Chondrocyte (in vitro differentiated cells): ENCODE measurements around the gene CEP97. TPM values are rescaled to one million over a fixed set of nuclear protein-coding genes. Genes with fewer than 3 reads are reported as not detected.

Experiments used
- DNase-seq: peaks from one replicate; pipeline ENCODE4 v3.0.0; 2021; ENCODE audit warnings: mixed read lengths, low spot score
- H3K27ac Mint-ChIP-seq: one replicate; pipeline ENCODE4 v1.8.0; 2021; ENCODE audit warnings: mild to moderate bottlenecking, moderate library complexity, mixed read lengths; ENCODE audit not compliant: unreplicated experiment
- H3K27me3 Mint-ChIP-seq: 2 replicates; pipeline ENCODE4 v1.8.0; 2021; ENCODE audit warnings: low read depth, mixed read lengths
- H3K36me3 Mint-ChIP-seq: 2 replicates; pipeline ENCODE4 v1.8.0; 2021; ENCODE audit warnings: low read depth, mixed read lengths
- H3K4me1 Mint-ChIP-seq: 2 replicates; pipeline ENCODE4 v1.8.0; 2021; ENCODE audit warnings: low read depth, mild to moderate bottlenecking, mixed read lengths
- H3K4me3 Mint-ChIP-seq: one replicate; pipeline ENCODE4 v1.8.0; 2021; ENCODE audit warnings: mild to moderate bottlenecking, moderate library complexity, mixed read lengths; ENCODE audit not compliant: unreplicated experiment
- H3K9me3 Mint-ChIP-seq: 2 replicates; pipeline ENCODE4 v1.8.0; 2021; ENCODE audit warnings: low read depth, mixed read lengths
- CTCF ChIP-seq: fragments of 200-600 bp; sonication (generic); IDR thresholded peaks from 2 replicates; pipeline ENCODE4 v1.5.0; 2021; ENCODE audit warnings: antibody characterized with exemption, mild to moderate bottlenecking, moderate library complexity
- total RNA-seq: library from RNA; stranded (reverse); gene quantifications from 3 replicates; pipeline ENCODE4 v1.2.1, GENCODE V29; 2021

CEP97 gene
- total RNA-seq, 1 donor from 2014 or later = 11.8 TPM

- Mint-ChIP-seq H3K4me1 (peaks cover 17% of the 10 kb centered on the region), H3K9me3 (no peaks in the 10 kb centered on the region), H3K27me3 (no peaks in the 10 kb centered on the region), H3K36me3 (peaks cover 49% of the 10 kb centered on the region), H3K27ac (no peak overlapping the region), H3K4me3 (no peak overlapping the region)
- TF ChIP-seq CTCF = no peak
- no peak for DNase-seq
Measured at GRCh38 chr3:101784855-101785613, 60.6 kb downstream of the CEP97 start.

GRCh38 chr3:101791778-101792177 is 67.4 kb downstream of the CEP97 start:
- H3K4me1 Mint-ChIP-seq = peaks cover 4% of the 10 kb centered on the region
- no peak overlapping the region for H3K27ac Mint-ChIP-seq
- H3K36me3 Mint-ChIP-seq = peaks cover 53% of the 10 kb centered on the region
- no peak for DNase-seq
- peaks cover 19% of the 10 kb centered on the region for H3K9me3 Mint-ChIP-seq
- no peak overlapping the region for H3K4me3 Mint-ChIP-seq
- TF ChIP-seq CTCF = no peak
- H3K27me3 Mint-ChIP-seq = no peaks in the 10 kb centered on the region

- Mint-ChIP-seq H3K9me3 (peaks cover 24% of the 10 kb centered on the region), H3K4me1 (peaks cover 4% of the 10 kb centered on the region), H3K4me3 (no peak overlapping the region), H3K27me3 (no peaks in the 10 kb centered on the region), H3K27ac (no peak overlapping the region), H3K36me3 (peaks cover 37% of the 10 kb centered on the region)
- TF ChIP-seq CTCF = no peak
- no peak for DNase-seq
Measured at GRCh38 chr3:101796077-101796680, 71.8 kb downstream of the CEP97 start.

- DNase-seq = no peak
Measured at GRCh38 chr3:101801174-101801573, 76.8 kb downstream of the CEP97 start.

GRCh38 chr3:101802179-101802578 is 77.8 kb downstream of the CEP97 start:
- peaks cover 5% of the 10 kb centered on the region for H3K9me3 Mint-ChIP-seq
- peaks cover 7% of the 10 kb centered on the region for H3K36me3 Mint-ChIP-seq
- no peak overlapping the region for H3K27ac Mint-ChIP-seq

More at GRCh38 chr3:101801174-101801573, 76.8 kb downstream of the CEP97 start:
- Mint-ChIP-seq H3K27me3 (no peaks in the 10 kb centered on the region), H3K27ac (no peak overlapping the region), H3K36me3 (peaks cover 9% of the 10 kb centered on the region), H3K9me3 (peaks cover 5% of the 10 kb centered on the region), H3K4me3 (no peak overlapping the region), H3K4me1 (no peaks in the 10 kb centered on the region)
- TF ChIP-seq CTCF = no peak

More at GRCh38 chr3:101802179-101802578, 77.8 kb downstream of the CEP97 start:
- DNase-seq = no peak
- H3K4me3 Mint-ChIP-seq = no peak overlapping the region
- TF ChIP-seq CTCF = no peak
- H3K4me1 Mint-ChIP-seq = no peaks in the 10 kb centered on the region
- H3K27me3 Mint-ChIP-seq = no peaks in the 10 kb centered on the region
